Testis (tissue), 3 donors: ENCODE measurements around the gene CLDN1. TPM values are rescaled to one million over a fixed set of nuclear protein-coding genes. Genes with fewer than 3 reads are reported as not detected.

Experiments used
- DNase-seq: peaks from one replicate; pipeline ENCODE4 v3.0.0-alpha.2; 2019
- H3K27ac ChIP-seq, 2 donors: fragments of 200-600 bp; sonication (generic); one replicate each; pipeline ENCODE4 v1.5.1; 2019
- H3K27me3 ChIP-seq: fragments of 200-600 bp; sonication (generic); one replicate; pipeline ENCODE4 v1.5.1; 2019
- H3K36me3 ChIP-seq: fragments of 200-600 bp; sonication (generic); one replicate; pipeline ENCODE4 v1.5.1; 2017; ENCODE audit warnings: low read depth; ENCODE audit errors: missing control alignments
- H3K4me1 ChIP-seq: fragments of 200-600 bp; sonication (generic); one replicate; pipeline ENCODE4 v1.5.1; 2019
- H3K4me3 ChIP-seq, 2 donors: fragments of 200-600 bp; sonication (generic); one replicate each; pipeline ENCODE4 v1.5.1; 2017 to 2019
- H3K9me3 ChIP-seq: fragments of 200-600 bp; sonication (generic); one replicate; pipeline ENCODE4 v1.5.1; 2017
- POLR2A ChIP-seq: fragments of 450-650 bp; IDR thresholded peaks from one replicate; pipeline ENCODE4 v1.6.1; 2017; ENCODE audit warnings: antibody characterized with exemption, mild to moderate bottlenecking, moderate library complexity
- WGBS, 2 donors: methylation state at CpG; one replicate each; pipeline ENCODE4 v1.1.5; 2018; 5-methylcytosine and 5-hydroxymethylcytosine counted together
- intact Hi-C: fragments of 100-400 bp; cut with DNase I; formaldehyde crosslinking; loops from one replicate; pipeline ENCODE4 v1.15.1; 2023; ENCODE audit warnings: low total_unique reads
- polyA plus RNA-seq: library from polyadenylated mRNA; stranded (reverse); fragments of 350-450 nt; fragmentation: Illumina TruSeq; extraction: RNeasy Lipid Tissue Mini Kit (QIAGEN cat#74804); gene quantifications from one replicate; pipeline ENCODE4 v1.2.3, GENCODE V29; 2014; ENCODE audit warnings: low read depth, low replicate concordance; ENCODE audit not compliant: insufficient read depth
- total RNA-seq, 2 donors: library from RNA; depleted of rRNA; stranded (reverse); fragments of >200 nt; gene quantifications; one replicate each; pipeline ENCODE4 v1.2.3, GENCODE V29; 2016
- TF ChIP-seq, protein P1 (sequence below), 3 experiments: fragments of 450-650 bp in 2 of 3; fragments of 200-600 bp in 1 of 3; sonication (generic) in 1 of 3; IDR thresholded peaks; one replicate each; pipeline ENCODE4 v1.5.1; 2016 to 2019; ENCODE audit warnings: antibody characterized with exemption in 3 of 3, mild to moderate bottlenecking in 2 of 3, moderate library complexity in 1 of 3

The CLDN1 gene
- total and polyA plus RNA-seq, 3 donors from 2014 or later, result 5.7 to 37.5 (median 37.1) TPM

DNA sequence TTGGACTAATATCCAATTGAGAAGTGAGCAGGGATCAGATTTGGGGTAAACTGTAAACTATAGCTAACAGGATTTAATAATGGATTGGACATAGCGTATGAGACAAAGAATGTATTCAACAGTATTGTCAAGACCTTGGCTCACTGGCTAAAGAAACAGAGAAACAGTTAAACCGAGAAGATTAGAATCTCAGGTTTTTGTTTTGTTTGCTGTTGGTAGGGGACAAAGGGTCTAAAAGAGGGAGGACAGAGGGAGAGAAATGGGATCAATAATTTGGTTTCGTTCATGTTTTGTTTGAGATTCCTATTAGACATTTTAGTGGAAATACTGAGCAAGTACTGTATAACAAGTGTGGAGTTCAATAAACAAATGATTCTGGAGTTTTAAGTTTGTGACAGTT is 28.6 kb downstream of the CLDN1 start:
- WGBS, 2 donors, result 90 to 91% methylated on average over 3 of the region's 3 CpGs
- no peak overlapping the region for H3K4me3 ChIP-seq
- no peaks in the 10 kb centered on the region for H3K9me3 ChIP-seq
- no peak for DNase-seq
- TF ChIP-seq, protein P1, sequence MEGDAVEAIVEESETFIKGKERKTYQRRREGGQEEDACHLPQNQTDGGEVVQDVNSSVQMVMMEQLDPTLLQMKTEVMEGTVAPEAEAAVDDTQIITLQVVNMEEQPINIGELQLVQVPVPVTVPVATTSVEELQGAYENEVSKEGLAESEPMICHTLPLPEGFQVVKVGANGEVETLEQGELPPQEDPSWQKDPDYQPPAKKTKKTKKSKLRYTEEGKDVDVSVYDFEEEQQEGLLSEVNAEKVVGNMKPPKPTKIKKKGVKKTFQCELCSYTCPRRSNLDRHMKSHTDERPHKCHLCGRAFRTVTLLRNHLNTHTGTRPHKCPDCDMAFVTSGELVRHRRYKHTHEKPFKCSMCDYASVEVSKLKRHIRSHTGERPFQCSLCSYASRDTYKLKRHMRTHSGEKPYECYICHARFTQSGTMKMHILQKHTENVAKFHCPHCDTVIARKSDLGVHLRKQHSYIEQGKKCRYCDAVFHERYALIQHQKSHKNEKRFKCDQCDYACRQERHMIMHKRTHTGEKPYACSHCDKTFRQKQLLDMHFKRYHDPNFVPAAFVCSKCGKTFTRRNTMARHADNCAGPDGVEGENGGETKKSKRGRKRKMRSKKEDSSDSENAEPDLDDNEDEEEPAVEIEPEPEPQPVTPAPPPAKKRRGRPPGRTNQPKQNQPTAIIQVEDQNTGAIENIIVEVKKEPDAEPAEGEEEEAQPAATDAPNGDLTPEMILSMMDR (IDR thresholded peaks at IDR 0.05), result no peak
- TF ChIP-seq POLR2A, result no peak
- H3K27me3 ChIP-seq, result no peaks in the 10 kb centered on the region
- no peaks in the 10 kb centered on the region for H3K4me1 ChIP-seq
- intact Hi-C loops, result no loop called here
- H3K27ac ChIP-seq, result no peak overlapping the region
- no peaks in the 10 kb centered on the region for H3K36me3 ChIP-seq

- 87 to 92% methylated on average over 3 of the region's 3 CpGs for WGBS, 2 donors
- no peaks in the 10 kb centered on the region for H3K27me3 ChIP-seq
- DNase-seq, result no peak
- no peaks in the 10 kb centered on the region for H3K9me3 ChIP-seq
- TF ChIP-seq, protein P1 (IDR thresholded peaks at IDR 0.05), result no peak
- no peak for TF ChIP-seq POLR2A
- no peaks in the 10 kb centered on the region for H3K4me1 ChIP-seq
- H3K36me3 ChIP-seq, result no peaks in the 10 kb centered on the region
- intact Hi-C loops, result no loop called here
- H3K27ac ChIP-seq, result no peak overlapping the region
- H3K4me3 ChIP-seq, result no peak overlapping the region
These were observed 30.2 kb downstream of the CLDN1 start for GRCh38 chr3:190291994-190292584.

DNA sequence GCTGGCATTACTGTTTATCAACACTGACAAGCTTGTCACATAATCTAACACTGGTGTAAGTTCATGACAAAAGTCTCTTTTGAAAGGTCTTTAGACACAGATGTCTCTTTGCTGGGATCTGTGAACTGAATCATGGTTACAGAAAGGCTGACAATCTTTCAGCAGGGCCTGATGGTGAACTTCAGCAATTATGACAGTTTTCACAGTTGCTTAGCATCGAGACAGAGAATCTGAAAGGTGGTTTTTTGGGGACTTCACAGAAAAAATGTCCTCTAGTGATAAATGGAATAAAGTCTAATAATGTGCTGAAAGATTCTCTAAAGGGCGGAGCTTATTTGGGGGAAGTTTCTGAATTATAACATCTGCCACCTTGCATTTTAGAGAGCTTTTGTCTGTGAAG is 32.3 kb downstream of the CLDN1 start:
- Histone ChIP-seq H3K36me3 (no peaks in the 10 kb centered on the region), H3K27me3 (no peaks in the 10 kb centered on the region), H3K9me3 (no peaks in the 10 kb centered on the region), H3K27ac (no peak overlapping the region), H3K4me1 (no peaks in the 10 kb centered on the region), H3K4me3 (no peak overlapping the region)
- intact Hi-C loops, result no loop called here
- TF ChIP-seq, protein P1 (IDR thresholded peaks at IDR 0.05), result no peak
- no peak for TF ChIP-seq POLR2A
- no peak for DNase-seq
- WGBS, 2 donors, result 46 to 95% methylated on average over 2 of the region's 2 CpGs

DNA sequence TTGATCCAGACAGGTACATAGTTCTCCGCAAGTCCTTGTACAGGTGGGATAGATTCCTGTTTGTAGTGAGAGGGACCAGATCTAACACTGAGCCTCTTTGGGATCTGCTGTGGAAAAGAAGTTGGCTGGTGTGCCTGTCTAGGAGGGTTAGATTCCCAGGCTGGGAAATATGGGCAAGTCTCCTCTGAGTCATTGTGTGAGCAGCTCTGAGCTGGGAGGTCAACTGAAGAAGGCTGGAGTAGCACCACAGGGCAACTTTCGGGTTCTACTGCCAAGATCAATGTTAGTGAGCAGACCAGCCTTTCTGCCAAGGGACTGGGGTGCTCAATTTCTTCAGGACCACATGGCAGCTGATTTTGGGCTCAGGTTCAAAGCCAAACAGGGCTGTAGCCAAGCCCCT is 33.4 kb downstream of the CLDN1 start:
- Histone ChIP-seq H3K27me3 (no peaks in the 10 kb centered on the region), H3K4me3 (no peak overlapping the region), H3K4me1 (no peaks in the 10 kb centered on the region), H3K9me3 (no peaks in the 10 kb centered on the region), H3K36me3 (no peaks in the 10 kb centered on the region), H3K27ac (no peak overlapping the region)
- no peak for DNase-seq
- intact Hi-C loops, result no loop called here
- no peak for TF ChIP-seq POLR2A
- TF ChIP-seq, protein P1 (IDR thresholded peaks at IDR 0.05), result no peak
- WGBS, 2 donors, result 100% methylated on average over 1 to 2 of the region's 2 CpGs

- DNase-seq, result no peak
- intact Hi-C loops, result no loop called here
- 82 to 94% methylated on average over 1 of the region's 1 CpG for WGBS, 2 donors
- H3K36me3 ChIP-seq, result no peaks in the 10 kb centered on the region
- no peak overlapping the region for H3K4me3 ChIP-seq
- no peaks in the 10 kb centered on the region for H3K27me3 ChIP-seq
- H3K4me1 ChIP-seq, result peaks cover 2% of the 10 kb centered on the region
- H3K9me3 ChIP-seq, result no peaks in the 10 kb centered on the region
- TF ChIP-seq, protein P1 (IDR thresholded peaks at IDR 0.05), result no peak
- TF ChIP-seq POLR2A, result no peak
- no peak overlapping the region for H3K27ac ChIP-seq
These were observed 36.2 kb downstream of the CLDN1 start for GRCh38 chr3:190286014-190286413.
